LNCAP (cell line): ENCODE data around the gene CEP70.

Experiments used
- TF ChIP-seq, protein P1 (sequence below): fragments of 450-650 bp; IDR thresholded peaks from 2 replicates; pipeline ENCODE4 v1.5.1; 2017; ENCODE audit warnings: mild to moderate bottlenecking

Gene CEP70

DNA sequence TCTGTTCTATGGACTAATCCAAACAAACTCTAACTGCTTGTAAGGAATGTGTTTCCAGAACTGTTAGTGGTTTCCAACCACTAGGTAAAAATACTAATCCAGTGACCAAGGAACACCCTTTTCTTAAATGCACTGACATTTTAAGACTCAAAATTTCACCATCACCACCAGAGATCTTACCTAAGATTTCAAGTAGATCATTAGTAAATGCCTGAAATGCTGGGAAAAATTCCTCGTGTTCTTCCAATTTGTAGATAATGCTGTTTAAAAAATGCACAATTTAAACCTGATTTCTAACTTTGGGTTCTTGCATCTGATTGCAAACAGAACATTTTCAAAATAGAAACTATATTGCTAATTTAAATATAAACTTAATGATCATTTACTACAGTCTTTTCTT lies 96.2 kb downstream of the CEP70 start:
- TF ChIP-seq, protein P1, sequence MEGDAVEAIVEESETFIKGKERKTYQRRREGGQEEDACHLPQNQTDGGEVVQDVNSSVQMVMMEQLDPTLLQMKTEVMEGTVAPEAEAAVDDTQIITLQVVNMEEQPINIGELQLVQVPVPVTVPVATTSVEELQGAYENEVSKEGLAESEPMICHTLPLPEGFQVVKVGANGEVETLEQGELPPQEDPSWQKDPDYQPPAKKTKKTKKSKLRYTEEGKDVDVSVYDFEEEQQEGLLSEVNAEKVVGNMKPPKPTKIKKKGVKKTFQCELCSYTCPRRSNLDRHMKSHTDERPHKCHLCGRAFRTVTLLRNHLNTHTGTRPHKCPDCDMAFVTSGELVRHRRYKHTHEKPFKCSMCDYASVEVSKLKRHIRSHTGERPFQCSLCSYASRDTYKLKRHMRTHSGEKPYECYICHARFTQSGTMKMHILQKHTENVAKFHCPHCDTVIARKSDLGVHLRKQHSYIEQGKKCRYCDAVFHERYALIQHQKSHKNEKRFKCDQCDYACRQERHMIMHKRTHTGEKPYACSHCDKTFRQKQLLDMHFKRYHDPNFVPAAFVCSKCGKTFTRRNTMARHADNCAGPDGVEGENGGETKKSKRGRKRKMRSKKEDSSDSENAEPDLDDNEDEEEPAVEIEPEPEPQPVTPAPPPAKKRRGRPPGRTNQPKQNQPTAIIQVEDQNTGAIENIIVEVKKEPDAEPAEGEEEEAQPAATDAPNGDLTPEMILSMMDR: no peak

- TF ChIP-seq, protein P1: no peak
These were observed 97.0 kb downstream of the CEP70 start for GRCh38 chr3:138497021-138497420.

DNA sequence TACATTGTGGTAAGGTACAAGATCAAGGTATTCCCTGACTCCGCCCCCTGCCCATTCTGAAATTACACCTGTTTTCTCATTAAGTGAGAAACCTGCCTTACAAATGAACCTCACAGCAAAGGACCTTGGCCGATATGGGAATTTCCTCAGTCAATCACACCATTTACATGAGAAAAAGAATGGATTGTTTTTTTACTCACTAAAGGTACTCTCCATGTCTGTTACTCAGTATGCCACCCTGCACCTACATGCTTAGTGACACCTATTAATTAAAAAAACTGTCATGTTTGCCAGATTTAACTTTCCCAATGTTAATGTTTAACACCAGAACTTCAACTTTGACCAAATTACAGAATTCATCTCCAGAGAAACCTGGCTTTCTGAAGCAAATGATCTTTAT lies 97.6 kb downstream of the CEP70 start:
- TF ChIP-seq, protein P1: no peak

DNA sequence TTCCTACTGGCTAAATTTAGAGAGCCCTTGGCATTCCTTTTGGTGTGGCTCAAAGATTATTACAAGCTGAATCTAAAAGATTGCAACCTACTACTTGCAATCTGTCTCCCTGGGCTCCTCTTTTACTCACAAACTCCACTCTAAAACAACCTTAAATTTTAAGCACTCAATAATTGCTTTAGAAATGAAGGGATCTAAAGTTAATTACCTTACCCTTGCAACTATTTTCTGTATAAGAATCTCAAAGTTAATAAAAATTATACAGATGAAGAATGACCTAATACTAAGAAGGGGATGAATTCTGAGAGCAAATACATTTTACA lies 99.5 kb downstream of the CEP70 start:
- TF ChIP-seq, protein P1: no peak

DNA sequence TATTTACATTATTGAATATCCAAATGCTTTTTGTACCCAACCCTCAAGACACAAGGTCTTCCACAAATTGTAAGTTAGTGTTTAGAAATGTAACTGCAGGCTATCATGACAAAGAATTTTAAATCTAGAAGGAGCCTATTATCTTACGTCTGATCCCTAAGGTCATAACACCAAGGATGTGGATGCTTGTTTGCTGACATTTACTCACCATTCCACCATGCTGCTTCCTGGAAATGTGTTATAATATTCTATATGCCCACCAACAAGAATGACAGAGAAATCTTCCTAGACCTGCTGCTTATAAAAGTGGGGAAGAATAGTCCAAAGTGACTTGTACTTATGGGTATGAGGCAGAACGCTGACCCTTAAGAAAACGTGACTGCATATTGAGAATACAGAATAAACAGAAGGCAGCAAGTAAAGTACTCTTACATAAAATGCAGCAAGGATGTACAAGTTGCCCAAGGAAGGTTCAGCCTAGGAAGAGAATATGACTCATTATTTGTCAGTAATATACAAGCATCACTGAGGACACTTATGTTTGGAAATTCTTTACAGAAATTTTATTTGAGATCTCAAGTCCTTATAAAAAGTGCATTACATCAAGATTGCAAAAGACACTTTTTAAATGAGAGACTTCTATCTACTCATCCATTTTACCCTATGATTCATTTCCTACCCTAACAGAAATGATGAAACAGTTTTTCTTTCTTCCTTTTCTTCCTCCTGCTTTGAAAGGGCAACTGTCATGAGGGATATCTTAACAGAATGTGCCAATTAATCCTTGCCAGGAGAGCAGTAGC lies 100.1 kb downstream of the CEP70 start:
- TF ChIP-seq, protein P1: no peak

DNA sequence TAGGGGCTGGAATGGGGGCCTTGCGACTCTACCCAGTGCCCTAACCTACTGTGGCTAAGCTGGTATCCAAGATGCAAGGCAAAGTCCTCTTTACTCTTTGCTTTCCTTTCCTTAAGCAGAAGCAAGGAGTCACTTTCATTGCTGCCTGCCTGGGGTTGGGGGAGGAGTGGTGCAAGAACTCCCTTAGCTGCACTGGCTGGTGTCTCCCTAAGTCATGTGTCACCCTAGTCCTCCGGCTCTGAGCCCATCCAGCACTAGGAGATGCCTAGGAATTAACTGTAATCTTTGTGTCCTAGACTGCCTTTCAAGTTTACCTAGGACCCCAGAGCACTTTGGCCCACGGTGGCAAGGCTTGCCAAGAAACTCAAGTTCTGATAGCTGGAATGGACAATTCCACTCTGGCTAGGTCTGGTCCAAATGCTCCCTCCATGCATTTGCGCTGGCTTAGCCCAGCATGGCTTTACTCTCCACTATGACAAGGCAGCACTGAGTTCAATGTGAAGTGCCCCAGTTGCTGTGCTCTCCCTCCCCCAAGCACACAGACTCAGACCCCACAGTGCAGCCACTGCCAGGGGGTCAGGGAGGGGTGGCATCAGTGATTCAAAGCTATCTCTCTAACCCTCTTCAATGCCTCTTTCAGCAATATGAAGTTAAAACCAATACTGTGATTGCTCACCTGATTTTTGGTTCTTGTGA lies 100.9 kb downstream of the CEP70 start:
- TF ChIP-seq, protein P1: no peak

DNA sequence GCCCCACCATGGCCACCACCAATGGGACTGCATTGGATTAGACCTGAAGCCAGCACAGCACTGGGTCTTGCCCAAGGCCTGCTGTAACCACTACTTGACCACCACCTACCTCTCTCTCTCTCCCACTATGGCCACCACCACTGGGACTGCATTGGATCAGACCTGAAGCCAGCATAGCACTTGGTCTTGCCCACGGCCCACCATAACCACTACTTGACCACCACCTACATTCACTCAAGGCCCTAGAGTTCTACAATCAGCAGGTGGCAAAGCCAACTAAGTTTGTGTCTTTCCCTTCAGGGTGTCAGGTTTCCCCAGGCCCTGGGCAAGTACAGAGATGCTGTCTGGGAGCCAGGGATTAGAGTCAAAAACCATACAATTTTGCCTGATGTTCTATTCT lies 102.1 kb downstream of the CEP70 start:
- TF ChIP-seq, protein P1: no peak
